Panc1 (cell line): Measurements from ENCODE around the gene MAP3K4. TPM values are rescaled to one million over a fixed set of nuclear protein-coding genes. Genes with fewer than 3 reads are reported as not detected.

Experiments
- ATAC-seq: fragments of 200-7000 bp; cut with Tn5 transposase; 2 replicates; pipeline ENCODE4 v1.9.1; 2020; ENCODE audit warnings: mild to moderate bottlenecking, moderate library complexity
- BruUV-seq: library from RNA; stranded (reverse); fragments of 400-500 nt; replicated peaks from 2 replicates; lab custom pipeline; 2021; lab: Mats Ljungman, UMichigan
- CTCF ChIA-PET: fragments of 300-600 bp; sonication (Branson Sonifier 250); formaldehyde crosslinking; loops from one replicate; lab custom pipeline; 2022; ENCODE audit warnings: antibody characterized with exemption; lab: Charles Lee
- POLR2A ChIA-PET: fragments of 300-600 bp; sonication (Branson Sonifier 250); formaldehyde crosslinking; loops from one replicate; lab custom pipeline; 2022; ENCODE audit warnings: antibody characterized with exemption; lab: Charles Lee
- DNase-seq: peaks from one replicate; pipeline ENCODE4 v3.0.0-alpha.2; 2010; ENCODE audit warnings: low read depth, low spot score
- H3K27ac ChIP-seq: 2 replicates; pipeline ENCODE4 v1.5.1; 2011; ENCODE audit warnings: mild to moderate bottlenecking, low read length, inconsistent platforms
- H3K27me3 ChIP-seq: fragments of 200-500 bp; sonication (Bioruptor generic); 2 replicates; pipeline ENCODE4 v1.6.0; 2014; ENCODE audit warnings: low read length, inconsistent platforms; ENCODE audit not compliant: control insufficient read depth, insufficient read depth
- H3K36me3 ChIP-seq: fragments of 200-500 bp; sonication (Bioruptor generic); 2 replicates; pipeline ENCODE4 v1.5.1; 2014; ENCODE audit warnings: inconsistent platforms, mild to moderate bottlenecking, low read length, moderate library complexity; ENCODE audit not compliant: control insufficient read depth, insufficient read depth
- H3K4me1 ChIP-seq: 2 replicates; pipeline ENCODE4 v1.5.1; 2011; ENCODE audit warnings: inconsistent platforms, mild to moderate bottlenecking, low read length, moderate library complexity; ENCODE audit not compliant: control insufficient read depth, insufficient read depth
- H3K4me3 ChIP-seq, 2 experiments: 2 replicates each; pipeline ENCODE4 v1.5.1; 2011 to 2012; ENCODE audit warnings: low read depth in 2 of 2, low read length in 2 of 2, mild to moderate bottlenecking in 2 of 2, inconsistent platforms in 1 of 2, moderate library complexity in 1 of 2
- H3K9me3 ChIP-seq: fragments of 200-500 bp; sonication (Bioruptor generic); 2 replicates; pipeline ENCODE4 v1.5.1; 2014; ENCODE audit warnings: low read depth, mild to moderate bottlenecking, inconsistent platforms, low read length, moderate library complexity; ENCODE audit not compliant: control insufficient read depth, insufficient read depth
- POLR2AphosphoS5 ChIP-seq: IDR thresholded peaks from 2 replicates; pipeline ENCODE4 v1.6.1; 2012; ENCODE audit warnings: mild to moderate bottlenecking, low read depth, low read length, moderate library complexity
- REST ChIP-seq, 2 experiments: IDR thresholded peaks; 2 replicates each; pipeline ENCODE4 v1.6.1; 2011 to 2012; ENCODE audit warnings: low read depth in 2 of 2, control low read depth in 1 of 2, low read length in 1 of 2, mild to moderate bottlenecking in 1 of 2, moderate library complexity in 1 of 2; ENCODE audit not compliant: insufficient read depth in 1 of 2
- SIN3A ChIP-seq: IDR thresholded peaks from 2 replicates; pipeline ENCODE4 v1.6.1; 2012; ENCODE audit warnings: low read depth, mild to moderate bottlenecking, low read length, moderate library complexity, borderline replicate concordance; ENCODE audit not compliant: insufficient read depth
- TCF7L2 ChIP-seq: IDR thresholded peaks from 2 replicates; pipeline ENCODE4 v1.6.1; 2011; ENCODE audit warnings: mild to moderate bottlenecking, low read depth, low read length, inconsistent platforms
- in situ Hi-C: cut with HindIII; loops from 2 replicates; pipeline ENCODE4 v1.10.0; 2016; ENCODE audit warnings: low sequenced_read_pairs, low pct_unique_long_range_greater_than_20kb
- intact Hi-C: fragments of 100-400 bp; cut with micrococcal nuclease; formaldehyde crosslinking; loops from one replicate; pipeline ENCODE4 v1.10.0; 2022; ENCODE audit not compliant: unreplicated experiment
- total RNA-seq: library from RNA; stranded (reverse); gene quantifications from one replicate; pipeline ENCODE4 v1.2.1, GENCODE V29; 2021; ENCODE audit not compliant: unreplicated experiment
- TF ChIP-seq, protein P1 (sequence below): fragments of 450-650 bp; IDR thresholded peaks from 2 replicates; pipeline ENCODE4 v1.5.1; 2017; ENCODE audit warnings: mild to moderate bottlenecking

The MAP3K4 gene
- total RNA-seq, 1 experiment from 2014 or later: 49.3 TPM

- no peak for TF ChIP-seq TCF7L2
- no peak for TF ChIP-seq SIN3A
- TF ChIP-seq REST (IDR thresholded peaks at IDR 0.05; ENCODE audit: insufficient read depth in 1 of 2, low read depth in 2 of 2, low read length in 1 of 2): no peak
- no peak for TF ChIP-seq POLR2AphosphoS5
- TF ChIP-seq, protein P1, sequence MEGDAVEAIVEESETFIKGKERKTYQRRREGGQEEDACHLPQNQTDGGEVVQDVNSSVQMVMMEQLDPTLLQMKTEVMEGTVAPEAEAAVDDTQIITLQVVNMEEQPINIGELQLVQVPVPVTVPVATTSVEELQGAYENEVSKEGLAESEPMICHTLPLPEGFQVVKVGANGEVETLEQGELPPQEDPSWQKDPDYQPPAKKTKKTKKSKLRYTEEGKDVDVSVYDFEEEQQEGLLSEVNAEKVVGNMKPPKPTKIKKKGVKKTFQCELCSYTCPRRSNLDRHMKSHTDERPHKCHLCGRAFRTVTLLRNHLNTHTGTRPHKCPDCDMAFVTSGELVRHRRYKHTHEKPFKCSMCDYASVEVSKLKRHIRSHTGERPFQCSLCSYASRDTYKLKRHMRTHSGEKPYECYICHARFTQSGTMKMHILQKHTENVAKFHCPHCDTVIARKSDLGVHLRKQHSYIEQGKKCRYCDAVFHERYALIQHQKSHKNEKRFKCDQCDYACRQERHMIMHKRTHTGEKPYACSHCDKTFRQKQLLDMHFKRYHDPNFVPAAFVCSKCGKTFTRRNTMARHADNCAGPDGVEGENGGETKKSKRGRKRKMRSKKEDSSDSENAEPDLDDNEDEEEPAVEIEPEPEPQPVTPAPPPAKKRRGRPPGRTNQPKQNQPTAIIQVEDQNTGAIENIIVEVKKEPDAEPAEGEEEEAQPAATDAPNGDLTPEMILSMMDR: no peak
- H3K27me3 ChIP-seq: no peaks in the 10 kb centered on the region
- ATAC-seq: no peak
- BruUV-seq: no TSS peak
- peaks cover 2% of the 10 kb centered on the region; the same call in 1 of the 2 replicates for H3K4me1 ChIP-seq
- no peaks in the 10 kb centered on the region for H3K9me3 ChIP-seq
- no peaks in the 10 kb centered on the region; the same call in 1 of the 2 replicates for H3K36me3 ChIP-seq
- in situ Hi-C loops (no loop called here), intact Hi-C loops (no loop called here)
- CTCF ChIA-PET: no interaction called here
- POLR2A ChIA-PET: no interaction called here
- no peak overlapping the region for H3K4me3 ChIP-seq
- H3K27ac ChIP-seq: no peak overlapping the region
- no peak for DNase-seq
Observed at GRCh38 chr6:161003336-161003735, 11.8 kb downstream of the MAP3K4 start.

DNA sequence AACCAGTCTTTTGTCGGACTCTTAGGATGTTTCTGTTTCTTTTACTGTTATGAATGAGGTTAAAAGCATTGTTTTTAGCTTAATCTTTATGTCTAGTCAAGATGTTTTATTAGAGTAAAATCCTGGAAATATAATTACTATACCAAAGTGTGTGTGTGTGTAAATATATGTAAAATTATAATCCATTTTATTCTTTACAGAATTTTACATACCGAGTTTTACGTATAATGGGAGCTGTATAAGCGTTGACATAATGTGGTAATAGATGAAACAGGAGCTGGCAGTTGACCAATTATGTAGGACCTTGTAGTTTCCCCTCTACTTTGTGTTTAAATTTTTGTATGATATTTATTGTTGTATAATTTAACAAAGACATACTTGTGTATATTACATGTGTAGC is 16.7 kb downstream of the MAP3K4 start:
- CTCF ChIA-PET: no interaction called here

More for the DNA sequence above, 16.7 kb downstream of the MAP3K4 start:
- Histone ChIP-seq H3K27ac (no peak overlapping the region), H3K4me1 (no peaks in the 10 kb centered on the region; the same call in 1 of the 2 replicates), H3K36me3 (no peaks in the 10 kb centered on the region), H3K4me3 (no peak overlapping the region), H3K9me3 (no peaks in the 10 kb centered on the region), H3K27me3 (no peaks in the 10 kb centered on the region)
- TF ChIP-seq, protein P1: no peak
- TF ChIP-seq SIN3A (no peak), POLR2AphosphoS5 (no peak)
- BruUV-seq: no TSS peak
- intact Hi-C loops: no loop called here
- no peak for DNase-seq
- POLR2A ChIA-PET: interaction anchor here (0.7 kb wide), 1 partner anchor 14 kb away, joined by 4 read pairs; no protein-coding TSS in a partner anchor
- in situ Hi-C loops: no loop called here
- ATAC-seq: no peak
